ENCODE data around the gene PPP4R3B.
"Not testable (repeated sequence)": the region's sequence is repeated elsewhere in the genome, so short reads cannot be mapped to it uniquely, and the experiment has no call there.

The PPP4R3B gene

GRCh38 chr2:55617175-55618024 lies at the start of gene PPP4R3B:
Gene PPP4R3B, minus strand, starts transcription at chr2:55617622. Its CDS starts 337 bp downstream, at chr2:55617285.
- peak; percentile 100 for DNase-seq (ENCODE audit: low read depth)

DNA sequence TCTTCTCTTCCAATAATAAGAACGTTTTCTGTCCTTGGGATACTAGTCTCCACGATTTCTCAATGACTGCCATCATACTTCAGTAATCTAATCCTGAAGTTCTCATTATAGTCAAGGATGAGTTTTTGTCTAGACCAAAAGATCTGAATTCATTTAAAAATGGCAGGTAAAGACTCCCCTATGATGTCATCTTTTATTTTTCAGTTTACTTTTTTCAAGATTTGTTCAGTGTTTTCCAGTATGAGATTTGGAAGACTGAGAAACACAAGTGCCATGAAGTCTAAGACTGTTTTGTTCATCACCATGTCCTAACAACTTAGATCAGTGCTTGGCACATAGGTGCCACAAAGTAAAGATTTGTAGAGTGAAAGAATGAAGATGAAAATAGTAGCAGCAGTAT lies 35.8 kb upstream of the PPP4R3B start:
- no peak for DNase-seq (ENCODE audit: low read depth)

DNA sequence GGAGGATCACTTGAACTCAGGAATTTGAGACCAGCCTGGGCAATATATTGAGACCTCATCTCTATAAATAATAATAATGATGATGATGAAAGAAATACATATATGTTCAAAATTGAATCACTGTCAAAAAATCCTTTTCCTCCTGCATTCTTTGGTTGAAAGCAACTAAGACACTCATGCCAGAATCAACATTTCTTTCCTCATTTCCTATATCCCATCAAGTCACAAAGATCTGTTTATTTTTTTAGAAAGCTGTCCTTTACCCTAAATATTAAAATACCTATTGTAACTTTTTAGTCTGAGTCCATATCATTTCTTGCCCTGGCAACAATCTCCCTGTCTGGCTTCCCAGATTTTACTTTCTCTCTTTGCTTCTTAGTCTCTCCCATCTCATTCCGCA lies 31.8 kb upstream of the PPP4R3B start:
- peak; percentile 11 for DNase-seq (ENCODE audit: low read depth)

DNA sequence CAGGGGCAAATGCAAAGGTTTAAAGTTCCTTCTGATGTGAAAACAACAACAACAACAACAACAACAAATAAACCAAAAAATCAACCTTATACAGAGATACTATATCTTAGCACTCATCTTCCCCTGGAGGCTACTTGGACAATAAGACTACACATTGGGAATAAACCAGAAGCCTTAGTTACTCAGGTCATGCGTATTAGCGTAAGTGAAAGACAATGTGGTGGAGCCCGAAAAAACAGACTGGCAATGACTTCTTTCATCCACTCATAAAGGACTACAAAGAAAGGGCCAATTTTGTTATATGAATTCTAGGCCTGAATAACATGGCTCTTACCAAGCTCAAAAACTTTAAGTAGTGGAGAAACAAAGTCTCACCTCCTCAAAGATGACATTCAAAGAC lies 19.4 kb upstream of the PPP4R3B start:
- DNase-seq (ENCODE audit: low read depth), result no peak

DNA sequence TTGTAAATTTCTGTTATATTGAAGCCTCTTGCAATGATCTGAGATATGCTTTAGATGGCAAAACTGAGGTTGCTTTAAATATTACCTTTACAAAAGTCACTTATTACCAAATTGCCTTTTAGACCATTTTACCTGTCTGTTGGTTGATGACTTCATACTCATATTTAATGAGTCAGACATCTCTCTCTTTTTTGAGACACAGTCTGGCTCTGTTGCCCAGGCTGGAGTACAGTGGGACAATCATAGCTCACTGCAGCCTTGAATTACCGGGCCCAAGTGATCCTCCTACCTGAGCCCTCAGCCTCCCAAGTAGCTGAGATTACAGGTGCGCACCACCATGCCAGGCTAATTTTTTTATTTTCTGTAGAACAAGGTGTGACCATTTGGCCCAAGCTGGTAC lies 11.5 kb upstream of the PPP4R3B start:
- DNase-seq (ENCODE audit: low read depth), result no peak

DNA sequence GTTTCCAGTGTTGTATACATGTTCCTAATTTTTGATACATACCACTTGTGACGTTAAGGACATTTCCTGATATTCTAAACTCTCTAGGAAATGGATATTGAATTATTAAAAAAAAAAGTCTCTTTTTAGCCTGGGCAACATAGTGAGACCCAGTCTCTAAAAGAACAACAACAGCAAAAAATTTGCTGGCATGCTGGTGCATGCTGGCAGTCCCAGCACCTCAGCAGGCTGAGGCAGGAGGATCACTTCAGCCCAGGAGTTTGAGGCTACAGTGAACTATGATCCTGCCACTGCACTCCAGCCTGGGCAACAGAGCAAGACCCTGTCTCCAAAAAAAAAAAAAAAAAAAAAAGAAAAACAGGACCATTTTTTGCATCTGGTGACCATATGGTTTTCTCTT lies 10.5 kb upstream of the PPP4R3B start:
- no peak for DNase-seq (ENCODE audit: low read depth)

- no peak for DNase-seq (ENCODE audit: low read depth)
These were observed 4.4 kb upstream of the PPP4R3B start for GRCh38 chr2:55621802-55622201.

DNA sequence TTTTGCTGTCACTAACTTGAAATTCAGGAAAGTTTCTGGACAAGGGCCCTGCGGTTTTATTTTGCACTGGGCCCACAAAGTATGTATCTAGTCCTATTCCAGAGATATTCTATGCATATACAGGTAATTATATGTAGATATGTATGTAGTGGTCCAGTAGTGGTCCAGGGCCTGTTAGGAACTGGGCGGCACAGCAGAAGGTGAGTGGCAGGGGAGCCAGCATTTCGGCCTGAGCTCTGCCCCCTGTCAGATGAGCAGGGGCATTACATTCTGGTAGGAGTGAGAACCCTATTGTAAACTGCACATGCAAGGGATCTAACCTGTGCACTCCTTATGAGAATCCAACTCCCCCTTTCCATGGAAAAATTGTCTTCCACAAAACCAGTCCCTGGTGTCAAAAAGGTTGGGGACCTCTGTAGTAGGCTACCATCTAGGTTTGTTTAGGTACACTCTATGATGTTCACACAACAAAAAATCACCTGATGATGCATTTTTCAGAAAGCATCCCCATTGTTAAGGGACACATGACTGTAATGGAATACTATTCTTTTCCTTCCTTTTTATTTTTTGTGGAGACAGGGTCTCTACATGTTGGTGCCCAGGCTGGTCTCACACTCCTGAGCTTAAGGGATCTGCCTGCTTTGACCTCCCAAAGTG lies 2.8 kb upstream of the PPP4R3B start:
- no peak for DNase-seq (ENCODE audit: low read depth)

- peak; percentile 65 for DNase-seq (ENCODE audit: low read depth)
These were observed 1.0 kb upstream of the PPP4R3B start for GRCh38 chr2:55618275-55619055.

DNA sequence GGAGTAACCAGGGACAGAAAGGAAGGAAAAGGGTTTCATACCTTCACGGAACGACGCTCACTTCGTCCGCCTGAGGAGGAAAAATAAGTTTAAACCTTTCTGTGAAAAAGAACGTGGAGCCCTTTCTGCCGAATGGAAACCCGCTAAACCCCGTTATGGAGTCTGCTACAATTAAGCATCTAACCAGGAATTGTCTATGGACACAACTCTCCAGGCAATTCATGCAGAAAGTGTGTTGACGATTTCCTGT lies 528 bp upstream of the PPP4R3B start:
- no peak for DNase-seq (ENCODE audit: low read depth)

- DNase-seq (ENCODE audit: low read depth), result peak; percentile 58
These were observed 759 bp downstream of the PPP4R3B start for GRCh38 chr2:55616551-55617174.

DNA sequence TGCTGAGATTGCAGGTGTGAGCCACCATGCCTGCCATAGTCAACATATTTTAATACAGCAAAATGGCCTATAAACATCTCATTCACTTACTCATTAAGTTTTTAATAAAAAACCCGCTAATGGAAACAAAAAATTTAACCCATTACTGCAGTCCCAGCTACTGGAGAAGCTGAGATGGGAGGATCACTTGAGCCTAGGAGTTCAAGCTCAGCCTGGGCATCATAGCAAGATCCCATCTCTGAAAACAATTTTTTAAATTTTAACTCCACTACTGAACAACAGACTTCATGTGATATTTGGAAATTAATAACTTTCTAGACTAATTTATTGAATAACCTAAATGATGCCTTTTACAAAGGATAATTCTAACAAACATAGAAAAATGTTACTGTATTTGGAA lies 5.4 kb downstream of the PPP4R3B start:
- no peak for DNase-seq (ENCODE audit: low read depth)

DNA sequence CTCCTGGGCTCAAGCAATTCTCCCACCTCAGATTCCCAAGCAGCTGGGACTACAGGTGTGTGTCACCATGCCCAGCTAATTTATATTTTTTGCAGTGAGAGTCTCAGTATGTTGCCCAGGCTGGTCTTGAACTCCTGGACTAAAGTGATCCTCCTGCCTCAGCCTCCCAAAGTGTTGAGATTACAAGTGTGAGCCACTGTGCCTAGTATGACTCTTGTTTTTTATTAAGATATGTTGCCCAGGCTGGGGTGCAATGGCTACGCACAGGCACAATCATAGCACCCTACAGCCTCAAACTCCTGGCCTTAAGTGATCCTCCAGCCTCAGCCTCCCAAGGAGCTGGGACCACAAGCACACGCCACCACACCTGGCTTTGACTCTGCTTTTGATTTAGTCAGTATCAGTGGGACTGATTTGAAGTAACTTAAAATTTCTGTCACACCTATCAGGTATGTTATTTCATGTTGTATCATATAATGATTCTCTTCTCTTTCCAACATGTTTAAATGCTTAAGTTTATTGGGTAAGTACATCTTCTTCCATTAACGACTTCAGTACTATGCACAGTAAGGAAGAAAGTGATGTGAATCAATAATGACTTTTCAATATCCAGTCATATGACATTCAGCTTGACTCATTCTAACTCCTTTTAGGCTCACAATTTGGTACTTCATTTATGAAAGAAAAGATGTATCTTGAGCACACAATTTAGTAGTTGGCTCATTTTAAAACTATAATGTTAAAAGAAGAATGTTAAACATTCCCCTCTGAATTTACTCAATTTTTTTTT lies 6.3 kb downstream of the PPP4R3B start:
- no peak for DNase-seq (ENCODE audit: low read depth)

GRCh38 chr2:55609938-55610578 lies 7.4 kb downstream of the PPP4R3B start:
- no peak for DNase-seq (ENCODE audit: low read depth)

- no peak for DNase-seq (ENCODE audit: low read depth)
These were observed 8.1 kb downstream of the PPP4R3B start for GRCh38 chr2:55609193-55609794.

GRCh38 chr2:55607717-55608116 lies 9.7 kb downstream of the PPP4R3B start:
- no peak for DNase-seq (ENCODE audit: low read depth)

- peak; percentile 30 for DNase-seq (ENCODE audit: low read depth)
These were observed 13.3 kb downstream of the PPP4R3B start for GRCh38 chr2:55604027-55604565.

GRCh38 chr2:55601849-55602248 lies 15.6 kb downstream of the PPP4R3B start:
- DNase-seq (ENCODE audit: low read depth), result no peak

GRCh38 chr2:55598056-55598795 lies 19.2 kb downstream of the PPP4R3B start:
- DNase-seq (ENCODE audit: low read depth), result no peak

GRCh38 chr2:55596795-55597194 lies 20.6 kb downstream of the PPP4R3B start:
- DNase-seq (ENCODE audit: low read depth), result not testable (repeated sequence)
